ENCODE measurements around the gene AQP1.

The AQP1 gene

GRCh38 chr7:30915751-30916150 lies 4.1 kb downstream of the AQP1 start:
- DNase-seq (ENCODE audit: extremely low read depth, low read depth) = no peak
- no peak for TF ChIP-seq CTCF (IDR thresholded peaks at IDR 0.05; ENCODE audit: low read depth, low read length)

GRCh38 chr7:30916255-30916654 lies 4.6 kb downstream of the AQP1 start:
- TF ChIP-seq CTCF (IDR thresholded peaks at IDR 0.05; ENCODE audit: low read depth, low read length) = no peak
- no peak for DNase-seq (ENCODE audit: extremely low read depth, low read depth)

GRCh38 chr7:30916767-30917166 lies 5.1 kb downstream of the AQP1 start:
- no peak for TF ChIP-seq CTCF (IDR thresholded peaks at IDR 0.05; ENCODE audit: low read depth, low read length)
- no peak for DNase-seq (ENCODE audit: extremely low read depth, low read depth)

- no peak for DNase-seq (ENCODE audit: extremely low read depth, low read depth)
- no peak for TF ChIP-seq CTCF (IDR thresholded peaks at IDR 0.05; ENCODE audit: low read depth, low read length)
These were observed 5.7 kb downstream of the AQP1 start for GRCh38 chr7:30917216-30917893.

- TF ChIP-seq CTCF (IDR thresholded peaks at IDR 0.05; ENCODE audit: low read depth, low read length) = no peak
These were observed 7.0 kb downstream of the AQP1 start for GRCh38 chr7:30918676-30919075.

GRCh38 chr7:30920021-30920583 lies 8.4 kb downstream of the AQP1 start:
- no peak for DNase-seq (ENCODE audit: extremely low read depth, low read depth)
- no peak for TF ChIP-seq CTCF (IDR thresholded peaks at IDR 0.05; ENCODE audit: low read depth, low read length)

More at GRCh38 chr7:30918676-30919075, 7.0 kb downstream of the AQP1 start:
- no peak for DNase-seq (ENCODE audit: extremely low read depth, low read depth)

GRCh38 chr7:30920584-30921539 lies 9.2 kb downstream of the AQP1 start:
- no peak for TF ChIP-seq CTCF (IDR thresholded peaks at IDR 0.05; ENCODE audit: low read depth, low read length)
- no peak for DNase-seq (ENCODE audit: extremely low read depth, low read depth)

All from AG09319 (cell line).